ENCODE measurements around the gene CNTRL.

The CNTRL gene

GRCh38 chr9:121192959-121193640 lies 118.3 kb downstream of the CNTRL start:
- Histone ChIP-seq H3K4me3 (ENCODE audit: low read depth in 1 of 2, low read length in 2 of 2) (no peak overlapping the region), H3K27me3 (ENCODE audit: low read depth, low read length) (no peaks in the 10 kb centered on the region), H3K27ac (ENCODE audit: low read length) (no peak overlapping the region), H3K4me1 (ENCODE audit: control insufficient read depth in 1 of 2, insufficient read depth in 2 of 2, low read length in 2 of 2) (peaks cover 7 to 72% of the 10 kb centered on the region in 2 donors), H3K9me3 (ENCODE audit: control insufficient read depth in 1 of 2, low read length in 2 of 2) (no peaks in the 10 kb centered on the region), H3K36me3 (ENCODE audit: control insufficient read depth in 1 of 2, insufficient read depth in 2 of 2, low read length in 2 of 2) (no peaks in the 10 kb centered on the region)

DNA sequence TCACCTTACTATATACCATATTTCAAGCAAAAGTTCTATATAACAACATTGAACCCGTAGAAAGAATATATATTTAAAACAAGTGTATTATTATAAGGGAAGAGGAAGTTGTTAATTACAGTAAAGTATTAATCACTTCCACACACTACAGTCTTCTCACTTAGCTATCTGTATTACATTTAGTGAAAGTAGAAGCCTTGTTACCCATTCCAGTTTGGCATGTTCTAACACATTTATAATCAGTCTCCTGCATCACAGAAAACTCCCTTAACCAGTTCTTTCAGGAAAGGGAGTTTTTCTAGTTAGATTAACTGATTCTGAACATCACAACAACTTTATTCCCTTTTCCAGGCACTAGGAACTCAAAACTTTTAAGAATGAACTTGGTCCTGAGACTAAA lies 120.0 kb downstream of the CNTRL start:
- Histone ChIP-seq H3K4me3 (ENCODE audit: low read depth in 1 of 2, low read length in 2 of 2) (no peak overlapping the region), H3K9me3 (ENCODE audit: control insufficient read depth in 1 of 2, low read length in 2 of 2) (no peaks in the 10 kb centered on the region), H3K27me3 (ENCODE audit: low read depth, low read length) (no peaks in the 10 kb centered on the region), H3K36me3 (ENCODE audit: control insufficient read depth in 1 of 2, insufficient read depth in 2 of 2, low read length in 2 of 2) (no peaks in the 10 kb centered on the region), H3K4me1 (ENCODE audit: control insufficient read depth in 1 of 2, insufficient read depth in 2 of 2, low read length in 2 of 2) (peaks cover 22 to 88% of the 10 kb centered on the region in 2 donors), H3K27ac (ENCODE audit: low read length) (no peak overlapping the region)

- Histone ChIP-seq H3K36me3 (ENCODE audit: control insufficient read depth in 1 of 2, insufficient read depth in 2 of 2, low read length in 2 of 2) (no peaks in the 10 kb centered on the region), H3K27ac (ENCODE audit: low read length) (no peak overlapping the region), H3K9me3 (ENCODE audit: control insufficient read depth in 1 of 2, low read length in 2 of 2) (no peaks in the 10 kb centered on the region), H3K4me1 (ENCODE audit: control insufficient read depth in 1 of 2, insufficient read depth in 2 of 2, low read length in 2 of 2) (peaks cover 18 to 86% of the 10 kb centered on the region in 2 donors), H3K27me3 (ENCODE audit: low read depth, low read length) (no peaks in the 10 kb centered on the region), H3K4me3 (ENCODE audit: low read depth in 1 of 2, low read length in 2 of 2) (no peak overlapping the region)
Measured at GRCh38 chr9:121196389-121196788, 121.6 kb downstream of the CNTRL start.

DNA sequence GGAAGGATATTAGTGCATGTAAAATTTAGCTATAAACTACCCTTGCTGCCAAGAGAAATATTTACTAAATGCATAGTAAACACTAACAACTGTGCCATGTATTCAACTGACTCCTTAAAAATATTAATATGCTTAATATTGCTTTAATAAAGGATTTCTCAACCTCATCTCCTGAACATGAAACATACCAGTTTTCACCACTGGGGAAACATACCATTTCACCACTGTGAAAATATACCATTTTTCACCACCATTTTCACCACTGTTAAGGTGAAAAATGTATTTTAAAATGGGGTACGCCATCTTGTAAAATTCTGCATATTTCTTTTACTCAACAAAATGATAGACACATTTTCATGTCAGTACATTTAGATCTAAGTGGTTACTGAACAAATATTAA lies 122.4 kb downstream of the CNTRL start:
- Histone ChIP-seq H3K4me1 (ENCODE audit: control insufficient read depth in 1 of 2, insufficient read depth in 2 of 2, low read length in 2 of 2) (peaks cover 18 to 85% of the 10 kb centered on the region in 2 donors), H3K27me3 (ENCODE audit: low read depth, low read length) (no peaks in the 10 kb centered on the region), H3K36me3 (ENCODE audit: control insufficient read depth in 1 of 2, insufficient read depth in 2 of 2, low read length in 2 of 2) (no peaks in the 10 kb centered on the region), H3K9me3 (ENCODE audit: control insufficient read depth in 1 of 2, low read length in 2 of 2) (no peaks in the 10 kb centered on the region), H3K27ac (ENCODE audit: low read length) (no peak overlapping the region), H3K4me3 (ENCODE audit: low read depth in 1 of 2, low read length in 2 of 2) (no peak overlapping the region)

- no peaks in the 10 kb centered on the region for H3K9me3 ChIP-seq (ENCODE audit: control insufficient read depth in 1 of 2, low read length in 2 of 2)
- H3K27me3 ChIP-seq (ENCODE audit: low read depth, low read length), result no peaks in the 10 kb centered on the region
- peak overlapping the region; percentile 13 to 22 for H3K4me3 ChIP-seq (ENCODE audit: low read depth in 1 of 2, low read length in 2 of 2)
- no peak overlapping the region for H3K27ac ChIP-seq (ENCODE audit: low read length)
- no peaks in the 10 kb centered on the region for H3K36me3 ChIP-seq (ENCODE audit: control insufficient read depth in 1 of 2, insufficient read depth in 2 of 2, low read length in 2 of 2)
- H3K4me1 ChIP-seq (ENCODE audit: control insufficient read depth in 1 of 2, insufficient read depth in 2 of 2, low read length in 2 of 2), result peaks cover 18 to 74% of the 10 kb centered on the region in 2 donors
Measured at GRCh38 chr9:121198512-121199042, 123.8 kb downstream of the CNTRL start.

- H3K27me3 ChIP-seq (ENCODE audit: low read depth, low read length), result no peaks in the 10 kb centered on the region
- no peaks in the 10 kb centered on the region for H3K9me3 ChIP-seq (ENCODE audit: control insufficient read depth in 1 of 2, low read length in 2 of 2)
- H3K36me3 ChIP-seq (ENCODE audit: control insufficient read depth in 1 of 2, insufficient read depth in 2 of 2, low read length in 2 of 2), result no peaks in the 10 kb centered on the region
- peak overlapping the region; percentile 85 to 87 for H3K4me3 ChIP-seq (ENCODE audit: low read depth in 1 of 2, low read length in 2 of 2)
- H3K4me1 ChIP-seq (ENCODE audit: control insufficient read depth in 1 of 2, insufficient read depth in 2 of 2, low read length in 2 of 2), result peaks cover 18 to 62% of the 10 kb centered on the region in 2 donors
- peak overlapping the region; percentile 76 for H3K27ac ChIP-seq (ENCODE audit: low read length)
Measured at GRCh38 chr9:121199921-121200320, 125.2 kb downstream of the CNTRL start.

GRCh38 chr9:121200356-121200755 lies 125.6 kb downstream of the CNTRL start:
- Histone ChIP-seq H3K9me3 (ENCODE audit: control insufficient read depth in 1 of 2, low read length in 2 of 2) (no peaks in the 10 kb centered on the region), H3K27me3 (ENCODE audit: low read depth, low read length) (no peaks in the 10 kb centered on the region), H3K36me3 (ENCODE audit: control insufficient read depth in 1 of 2, insufficient read depth in 2 of 2, low read length in 2 of 2) (no peaks in the 10 kb centered on the region), H3K27ac (ENCODE audit: low read length) (peak overlapping the region; percentile 76), H3K4me3 (ENCODE audit: low read depth in 1 of 2, low read length in 2 of 2) (peak overlapping the region; percentile 85 to 87), H3K4me1 (ENCODE audit: control insufficient read depth in 1 of 2, insufficient read depth in 2 of 2, low read length in 2 of 2) (peaks cover 18 to 58% of the 10 kb centered on the region in 2 donors)

DNA sequence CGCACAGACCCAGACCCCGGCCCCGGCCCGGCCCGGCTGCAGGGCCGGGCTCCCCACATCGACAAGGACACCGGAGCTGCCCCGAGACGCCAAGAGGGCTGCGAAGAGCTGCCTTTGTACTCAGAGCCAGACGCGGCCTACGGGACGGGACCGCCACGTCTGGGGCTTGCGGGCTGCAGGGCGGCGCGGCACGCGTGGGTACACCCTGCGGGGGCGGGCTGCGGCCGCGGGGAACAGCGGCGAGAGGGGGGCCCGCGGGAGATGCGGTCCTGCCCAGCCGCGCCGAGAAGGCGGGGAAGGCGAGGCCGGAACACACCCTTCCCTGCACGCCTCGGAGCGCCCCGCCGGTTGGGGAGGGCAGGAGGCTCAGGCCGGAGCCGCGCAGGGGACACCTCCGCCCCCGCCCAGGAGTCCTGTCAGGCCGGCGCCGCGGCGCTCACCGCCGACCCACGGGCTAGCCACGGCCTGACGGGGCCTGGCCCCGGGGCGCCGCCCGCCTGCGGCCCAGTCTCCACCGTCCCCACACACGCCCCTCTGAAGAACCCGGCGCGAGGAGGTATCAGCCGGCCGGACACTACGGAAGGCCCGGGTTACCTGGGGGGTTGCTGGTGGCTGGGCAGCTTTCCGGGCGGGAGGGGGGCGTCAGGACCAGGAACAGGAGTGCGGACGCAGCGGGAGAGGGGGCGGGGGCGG lies 126.4 kb downstream of the CNTRL start:
- H3K9me3 ChIP-seq (ENCODE audit: control insufficient read depth in 1 of 2, low read length in 2 of 2), result no peaks in the 10 kb centered on the region
- peaks cover 18 to 50% of the 10 kb centered on the region in 2 donors for H3K4me1 ChIP-seq (ENCODE audit: control insufficient read depth in 1 of 2, insufficient read depth in 2 of 2, low read length in 2 of 2)
- no peaks in the 10 kb centered on the region for H3K36me3 ChIP-seq (ENCODE audit: control insufficient read depth in 1 of 2, insufficient read depth in 2 of 2, low read length in 2 of 2)
- no peaks in the 10 kb centered on the region for H3K27me3 ChIP-seq (ENCODE audit: low read depth, low read length)
- H3K4me3 ChIP-seq (ENCODE audit: low read depth in 1 of 2, low read length in 2 of 2), result peak overlapping the region; percentile 85 to 87
- peak overlapping the region; percentile 76 for H3K27ac ChIP-seq (ENCODE audit: low read length)

- no peaks in the 10 kb centered on the region for H3K9me3 ChIP-seq (ENCODE audit: control insufficient read depth in 1 of 2, low read length in 2 of 2)
- H3K4me3 ChIP-seq (ENCODE audit: low read depth in 1 of 2, low read length in 2 of 2), result peak within 1 kb of the TSS; percentile 85 to 94
- peaks cover 18 to 43% of the 10 kb centered on the region in 2 donors for H3K4me1 ChIP-seq (ENCODE audit: control insufficient read depth in 1 of 2, insufficient read depth in 2 of 2, low read length in 2 of 2)
- H3K27ac ChIP-seq (ENCODE audit: low read length), result peak within 1 kb of the TSS; percentile 81
- no peaks in the 10 kb centered on the region for H3K36me3 ChIP-seq (ENCODE audit: control insufficient read depth in 1 of 2, insufficient read depth in 2 of 2, low read length in 2 of 2)
- H3K27me3 ChIP-seq (ENCODE audit: low read depth, low read length), result no peaks in the 10 kb centered on the region
Measured at GRCh38 chr9:121201738-121202533, 127.2 kb downstream of the CNTRL start, which contains the start of gene RAB14. TSS of gene RAB14 (minus strand) at chr9:121201869. CDS start at chr9:121193412, 8,457 bp downstream.

- H3K36me3 ChIP-seq (ENCODE audit: control insufficient read depth in 1 of 2, insufficient read depth in 2 of 2, low read length in 2 of 2), result no peaks in the 10 kb centered on the region
- H3K27ac ChIP-seq (ENCODE audit: low read length), result no peak overlapping the region
- H3K27me3 ChIP-seq (ENCODE audit: low read depth, low read length), result no peaks in the 10 kb centered on the region
- no peaks in the 10 kb centered on the region for H3K9me3 ChIP-seq (ENCODE audit: control insufficient read depth in 1 of 2, low read length in 2 of 2)
- H3K4me3 ChIP-seq (ENCODE audit: low read depth in 1 of 2, low read length in 2 of 2), result no peak overlapping the region
- peaks cover 8 to 21% of the 10 kb centered on the region in 2 donors for H3K4me1 ChIP-seq (ENCODE audit: control insufficient read depth in 1 of 2, insufficient read depth in 2 of 2, low read length in 2 of 2)
Measured at GRCh38 chr9:121204121-121204520, 129.4 kb downstream of the CNTRL start.

- Histone ChIP-seq H3K27me3 (ENCODE audit: low read depth, low read length) (no peaks in the 10 kb centered on the region), H3K4me3 (ENCODE audit: low read depth in 1 of 2, low read length in 2 of 2) (no peak overlapping the region), H3K9me3 (ENCODE audit: control insufficient read depth in 1 of 2, low read length in 2 of 2) (no peaks in the 10 kb centered on the region), H3K27ac (ENCODE audit: low read length) (no peak overlapping the region), H3K4me1 (ENCODE audit: control insufficient read depth in 1 of 2, insufficient read depth in 2 of 2, low read length in 2 of 2) (peaks cover 4 to 16% of the 10 kb centered on the region in 2 donors), H3K36me3 (ENCODE audit: control insufficient read depth in 1 of 2, insufficient read depth in 2 of 2, low read length in 2 of 2) (no peaks in the 10 kb centered on the region)
Measured at GRCh38 chr9:121204611-121205010, 129.9 kb downstream of the CNTRL start.

All from muscle layer of duodenum (tissue), 2 donors.